Caco-2 (cell line): ENCODE results near the gene PFDN1. TPM values are rescaled to one million over a fixed set of nuclear protein-coding genes. Genes with fewer than 3 reads are reported as not detected.

ENCODE experiments used
- BruUV-seq: library from RNA; stranded (reverse); fragments of 400-500 nt; replicated peaks from 2 replicates; lab custom pipeline; 2021; lab: Mats Ljungman, UMichigan
- CTCF ChIA-PET: fragments of 300-600 bp; sonication (Branson Sonifier 250); formaldehyde crosslinking; loops from one replicate; lab custom pipeline; 2022; ENCODE audit warnings: antibody characterized with exemption; lab: Charles Lee
- POLR2A ChIA-PET: fragments of 300-600 bp; sonication (Branson Sonifier 250); formaldehyde crosslinking; loops from one replicate; lab custom pipeline; 2022; ENCODE audit warnings: antibody characterized with exemption; lab: Charles Lee
- DNase-seq, 2 experiments: peaks; one replicate each; pipeline versions ENCODE4 v3.0.0 to v3.0.0-alpha.2; 2020 to 2022
- H3K27me3 ChIP-seq: replicated peaks from 2 replicates; pipeline ENCODE4 v1.6.0; 2011; ENCODE audit warnings: low read length; ENCODE audit not compliant: control insufficient read depth, insufficient read depth
- H3K36me3 ChIP-seq: 2 replicates; pipeline ENCODE4 v1.5.1; 2011; ENCODE audit warnings: low read length; ENCODE audit not compliant: control insufficient read depth, insufficient read depth
- H3K4me1 ChIP-seq: fragments of 250-450 bp; sonication (Bioruptor Pico); 2 replicates; pipeline ENCODE4 v1.5.1; 2020; ENCODE audit warnings: mild to moderate bottlenecking
- H3K4me3 ChIP-seq: 2 replicates; pipeline ENCODE4 v1.5.1; 2011; ENCODE audit warnings: low read depth, mild to moderate bottlenecking, control low read depth, low read length
- H3K9me3 ChIP-seq: fragments of 250-450 bp; sonication (Bioruptor Pico); 2 replicates; pipeline ENCODE4 v1.5.1; 2020; ENCODE audit warnings: mild to moderate bottlenecking, moderate library complexity
- H3K27ac Mint-ChIP-seq: one replicate; pipeline ENCODE4 v1.8.0; 2022; ENCODE audit warnings: mixed read lengths; ENCODE audit not compliant: unreplicated experiment
- H3K27me3 Mint-ChIP-seq: one replicate; pipeline ENCODE4 v1.8.0; 2022; ENCODE audit warnings: mixed read lengths; ENCODE audit not compliant: insufficient read depth, unreplicated experiment
- H3K36me3 Mint-ChIP-seq: one replicate; pipeline ENCODE4 v1.8.0; 2022; ENCODE audit warnings: mild to moderate bottlenecking, mixed read lengths; ENCODE audit not compliant: insufficient read depth, unreplicated experiment
- H3K4me1 Mint-ChIP-seq: one replicate; pipeline ENCODE4 v1.8.0; 2022; ENCODE audit warnings: low read depth, mixed read lengths; ENCODE audit not compliant: unreplicated experiment
- H3K4me3 Mint-ChIP-seq: one replicate; pipeline ENCODE4 v1.8.0; 2022; ENCODE audit warnings: mild to moderate bottlenecking, moderate library complexity, mixed read lengths; ENCODE audit not compliant: unreplicated experiment
- H3K9me3 Mint-ChIP-seq: one replicate; pipeline ENCODE4 v1.8.0; 2022; ENCODE audit warnings: mixed read lengths; ENCODE audit not compliant: unreplicated experiment
- intact Hi-C: fragments of 100-400 bp; cut with micrococcal nuclease; formaldehyde crosslinking; loops from one replicate; pipeline ENCODE4 v1.10.0; 2022; ENCODE audit not compliant: unreplicated experiment
- total RNA-seq: library from RNA; stranded (reverse); gene quantifications from 2 replicates; pipeline ENCODE4 v1.2.3, GENCODE V29; 2022
- TF ChIP-seq, protein P1 (sequence below), 2 experiments: fragments of 200-600 bp in 1 of 2; IDR thresholded peaks; 1 replicate in 1 of 2; 2 replicates in 1 of 2; pipeline versions ENCODE4 v1.5.1 to v1.8.0; 2011 to 2022; ENCODE audit warnings: antibody characterized with exemption in 1 of 2, control low read depth in 1 of 2, inconsistent platforms in 1 of 2, low read depth in 1 of 2, low read length in 1 of 2, mild to moderate bottlenecking in 1 of 2, moderate library complexity in 1 of 2; ENCODE audit not compliant: insufficient read depth in 1 of 2, severe bottlenecking in 1 of 2, unreplicated experiment in 1 of 2

Gene PFDN1
- total RNA-seq, 1 experiment from 2014 or later = 81.1 TPM

- Mint-ChIP-seq H3K4me3 (no peak overlapping the region), H3K27me3 (no peaks in the 10 kb centered on the region), H3K4me1 (peaks cover 35% of the 10 kb centered on the region), H3K9me3 (no peaks in the 10 kb centered on the region), H3K36me3 (peaks cover 24% of the 10 kb centered on the region), H3K27ac (no peak overlapping the region)
- no peak overlapping the region for H3K4me3 ChIP-seq
- H3K4me1 ChIP-seq = peaks cover 11% of the 10 kb centered on the region
- POLR2A ChIA-PET = interaction anchor here (1.5 kb wide), 1 partner anchor 86 kb away, joined by 15 read pairs; the partner anchor contains the start of gene HBEGF
- CTCF ChIA-PET = interaction anchor here (1.1 to 2.0 kb wide), 3 partner anchors 16 to 86 kb away, joined by 3 to 39 read pairs (median 4); partner anchors contain the start of gene HBEGF
- no peak for DNase-seq
- H3K9me3 ChIP-seq = no peaks in the 10 kb centered on the region
- intact Hi-C loops = loop anchor here (5.0 kb wide), 1 partner anchor 87 kb away; the partner anchor contains the start of gene HBEGF
- TF ChIP-seq, protein P1, sequence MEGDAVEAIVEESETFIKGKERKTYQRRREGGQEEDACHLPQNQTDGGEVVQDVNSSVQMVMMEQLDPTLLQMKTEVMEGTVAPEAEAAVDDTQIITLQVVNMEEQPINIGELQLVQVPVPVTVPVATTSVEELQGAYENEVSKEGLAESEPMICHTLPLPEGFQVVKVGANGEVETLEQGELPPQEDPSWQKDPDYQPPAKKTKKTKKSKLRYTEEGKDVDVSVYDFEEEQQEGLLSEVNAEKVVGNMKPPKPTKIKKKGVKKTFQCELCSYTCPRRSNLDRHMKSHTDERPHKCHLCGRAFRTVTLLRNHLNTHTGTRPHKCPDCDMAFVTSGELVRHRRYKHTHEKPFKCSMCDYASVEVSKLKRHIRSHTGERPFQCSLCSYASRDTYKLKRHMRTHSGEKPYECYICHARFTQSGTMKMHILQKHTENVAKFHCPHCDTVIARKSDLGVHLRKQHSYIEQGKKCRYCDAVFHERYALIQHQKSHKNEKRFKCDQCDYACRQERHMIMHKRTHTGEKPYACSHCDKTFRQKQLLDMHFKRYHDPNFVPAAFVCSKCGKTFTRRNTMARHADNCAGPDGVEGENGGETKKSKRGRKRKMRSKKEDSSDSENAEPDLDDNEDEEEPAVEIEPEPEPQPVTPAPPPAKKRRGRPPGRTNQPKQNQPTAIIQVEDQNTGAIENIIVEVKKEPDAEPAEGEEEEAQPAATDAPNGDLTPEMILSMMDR (IDR thresholded peaks at IDR 0.05; ENCODE audit: insufficient read depth in 1 of 2, low read depth in 1 of 2, low read length in 1 of 2, severe bottlenecking in 1 of 2, unreplicated experiment in 1 of 2) = no peak
- H3K36me3 ChIP-seq = no peaks in the 10 kb centered on the region
- BruUV-seq = no TSS peak
- H3K27me3 ChIP-seq = no peaks in the 10 kb centered on the region
These were observed 42.7 kb downstream of the PFDN1 start for GRCh38 chr5:140260089-140260656.

DNA sequence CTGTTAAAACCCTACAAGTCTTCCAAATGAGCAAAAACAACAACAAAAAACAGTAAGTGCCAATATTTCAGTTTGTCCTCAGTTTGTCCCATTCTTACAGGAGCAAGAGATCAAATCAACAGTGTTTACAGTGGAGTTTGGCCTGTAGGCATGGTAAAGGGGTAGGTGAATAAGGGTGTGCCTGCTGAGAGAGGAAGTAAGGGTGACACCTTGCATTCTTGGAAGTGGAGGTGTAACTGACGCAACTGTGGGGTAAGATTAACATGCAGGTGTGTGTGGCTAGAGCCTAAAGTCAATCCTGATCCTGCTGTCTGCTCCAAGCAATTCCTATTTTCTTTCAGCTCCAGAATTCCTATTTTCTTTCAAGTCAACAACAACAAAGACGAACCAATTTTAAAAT, 43.4 kb downstream of the PFDN1 start:
- POLR2A ChIA-PET = no interaction called here
- intact Hi-C loops = no loop called here
- Histone ChIP-seq H3K4me1 (peaks cover 17% of the 10 kb centered on the region), H3K27me3 (no peaks in the 10 kb centered on the region), H3K4me3 (no peak overlapping the region), H3K9me3 (no peaks in the 10 kb centered on the region), H3K36me3 (no peaks in the 10 kb centered on the region)
- H3K4me1 Mint-ChIP-seq = peaks cover 35% of the 10 kb centered on the region
- BruUV-seq = no TSS peak
- H3K36me3 Mint-ChIP-seq = peaks cover 24% of the 10 kb centered on the region
- TF ChIP-seq, protein P1 (IDR thresholded peaks at IDR 0.05; ENCODE audit: insufficient read depth in 1 of 2, low read depth in 1 of 2, low read length in 1 of 2, severe bottlenecking in 1 of 2, unreplicated experiment in 1 of 2) = no peak
- H3K4me3 Mint-ChIP-seq = no peak overlapping the region
- H3K27me3 Mint-ChIP-seq = no peaks in the 10 kb centered on the region
- H3K9me3 Mint-ChIP-seq = no peaks in the 10 kb centered on the region
- CTCF ChIA-PET = interaction anchor here (1.2 kb wide), 1 partner anchor 15 kb away, joined by 4 read pairs; no protein-coding TSS in a partner anchor
- H3K27ac Mint-ChIP-seq = no peak overlapping the region
- peak in 1 of 2 experiments; percentile 25 for DNase-seq

DNA sequence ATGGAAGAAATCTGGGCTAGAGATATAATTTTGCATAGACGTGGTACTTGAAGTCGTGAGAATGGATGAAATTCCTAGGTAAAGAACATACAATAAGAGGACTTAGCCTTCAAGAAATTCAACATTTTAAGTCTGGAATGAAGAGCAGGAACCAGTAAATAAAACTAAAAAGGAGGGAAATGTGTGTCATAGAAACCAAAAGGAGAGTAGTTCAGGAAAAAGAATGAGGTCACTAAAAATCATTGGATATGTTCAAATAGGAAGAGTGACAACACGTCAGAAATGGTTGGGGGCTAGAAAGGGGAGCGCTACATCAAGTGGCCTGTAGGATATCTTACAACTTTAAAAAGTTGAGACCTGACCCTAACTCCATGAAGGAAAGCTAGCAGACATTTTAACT, 44.0 kb downstream of the PFDN1 start:
- H3K4me3 Mint-ChIP-seq = no peak overlapping the region
- CTCF ChIA-PET = no interaction called here
- H3K27me3 ChIP-seq = no peaks in the 10 kb centered on the region
- H3K36me3 Mint-ChIP-seq = peaks cover 19% of the 10 kb centered on the region
- no peaks in the 10 kb centered on the region for H3K9me3 ChIP-seq
- H3K27ac Mint-ChIP-seq = peak overlapping the region; percentile 25
- H3K9me3 Mint-ChIP-seq = no peaks in the 10 kb centered on the region
- no TSS peak for BruUV-seq
- intact Hi-C loops = no loop called here
- H3K4me1 Mint-ChIP-seq = peaks cover 35% of the 10 kb centered on the region
- POLR2A ChIA-PET = no interaction called here
- no peaks in the 10 kb centered on the region for H3K27me3 Mint-ChIP-seq
- H3K4me1 ChIP-seq = peaks cover 23% of the 10 kb centered on the region
- DNase-seq = no peak
- TF ChIP-seq, protein P1 (IDR thresholded peaks at IDR 0.05; ENCODE audit: insufficient read depth in 1 of 2, low read depth in 1 of 2, low read length in 1 of 2, severe bottlenecking in 1 of 2, unreplicated experiment in 1 of 2) = no peak
- no peaks in the 10 kb centered on the region for H3K36me3 ChIP-seq
- H3K4me3 ChIP-seq = no peak overlapping the region
